ENCODE results near the gene PGA4. TPM values are rescaled to one million over a fixed set of nuclear protein-coding genes. Genes with fewer than 3 reads are reported as not detected.
A peak's percentile ranks its signal among the peaks of the same experiment; 100 is the strongest.
"Not testable (repeated sequence)": the region's sequence is repeated elsewhere in the genome, so short reads cannot be mapped to it uniquely, and the experiment has no call there.

PGA4 gene
- total RNA-seq, 1 experiment from 2014 or later = not detected

- not testable (repeated sequence) for H3K36me3 ChIP-seq; DNase-seq (ENCODE audit: low read depth in 1 of 2, low spot score in 2 of 2); H3K27ac ChIP-seq; H3K9me3 ChIP-seq (replicated peaks); H3K4me3 ChIP-seq; H3K4me1 ChIP-seq (replicated peaks)
- H3K27me3 ChIP-seq (replicated peaks) = peaks cover 20% of the 10 kb centered on the region
Observed at GRCh38 chr11:61249201-61249600, 27.1 kb downstream of the PGA4 start.

- H3K4me1 ChIP-seq (replicated peaks); H3K4me3 ChIP-seq; H3K27ac ChIP-seq; DNase-seq (ENCODE audit: low read depth in 1 of 2, low spot score in 2 of 2); H3K36me3 ChIP-seq; H3K9me3 ChIP-seq (replicated peaks): not testable (repeated sequence)
- H3K27me3 ChIP-seq (replicated peaks) = peaks cover 20% of the 10 kb centered on the region
Observed at GRCh38 chr11:61250796-61251765, 28.9 kb downstream of the PGA4 start.

- not testable (repeated sequence) for H3K27ac ChIP-seq; DNase-seq (ENCODE audit: low read depth in 1 of 2, low spot score in 2 of 2); H3K4me3 ChIP-seq; H3K9me3 ChIP-seq (replicated peaks); H3K4me1 ChIP-seq (replicated peaks); H3K36me3 ChIP-seq
- peaks cover 12% of the 10 kb centered on the region for H3K27me3 ChIP-seq (replicated peaks)
Observed at GRCh38 chr11:61252332-61252731, 30.2 kb downstream of the PGA4 start.

DNA sequence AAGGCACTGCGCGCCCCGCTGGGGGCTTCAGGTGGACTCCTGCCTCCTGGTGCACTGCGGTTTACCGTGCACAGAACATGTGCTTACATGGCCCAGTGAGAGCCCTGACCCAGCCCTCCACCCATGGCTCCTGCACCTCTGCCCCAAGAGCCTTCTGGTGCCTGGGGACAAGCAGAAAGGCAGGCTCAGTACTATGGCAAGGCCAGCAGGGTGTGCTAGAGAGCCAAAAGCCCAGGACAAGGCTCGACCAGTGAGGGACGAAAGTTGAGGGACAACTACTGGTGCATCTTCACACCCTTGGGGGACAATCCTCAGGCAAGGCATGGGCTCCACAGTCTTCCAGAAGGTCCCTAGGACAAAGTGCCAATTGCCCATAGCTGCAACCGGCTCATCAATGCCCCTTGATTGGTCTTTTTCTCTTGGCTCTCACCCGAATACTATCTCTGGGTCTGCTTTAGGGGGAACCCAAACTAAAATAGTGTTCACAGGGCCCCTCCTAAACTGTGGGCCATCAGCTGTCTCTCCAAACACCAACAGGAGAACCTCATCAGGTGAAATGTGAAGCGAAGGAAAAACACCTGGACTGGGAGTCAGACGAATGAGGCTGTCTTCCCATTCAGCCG lies 32.4 kb downstream of the PGA4 start:
- no peaks in the 10 kb centered on the region for H3K36me3 ChIP-seq
- no peak overlapping the region for H3K27ac ChIP-seq
- DNase-seq (ENCODE audit: low read depth in 1 of 2, low spot score in 2 of 2) = peak; percentile 60 to 81
- no peaks in the 10 kb centered on the region for H3K9me3 ChIP-seq (replicated peaks)
- peaks cover 12% of the 10 kb centered on the region for H3K27me3 ChIP-seq (replicated peaks)
- no peaks in the 10 kb centered on the region for H3K4me1 ChIP-seq (replicated peaks)
- no peak overlapping the region for H3K4me3 ChIP-seq

DNA sequence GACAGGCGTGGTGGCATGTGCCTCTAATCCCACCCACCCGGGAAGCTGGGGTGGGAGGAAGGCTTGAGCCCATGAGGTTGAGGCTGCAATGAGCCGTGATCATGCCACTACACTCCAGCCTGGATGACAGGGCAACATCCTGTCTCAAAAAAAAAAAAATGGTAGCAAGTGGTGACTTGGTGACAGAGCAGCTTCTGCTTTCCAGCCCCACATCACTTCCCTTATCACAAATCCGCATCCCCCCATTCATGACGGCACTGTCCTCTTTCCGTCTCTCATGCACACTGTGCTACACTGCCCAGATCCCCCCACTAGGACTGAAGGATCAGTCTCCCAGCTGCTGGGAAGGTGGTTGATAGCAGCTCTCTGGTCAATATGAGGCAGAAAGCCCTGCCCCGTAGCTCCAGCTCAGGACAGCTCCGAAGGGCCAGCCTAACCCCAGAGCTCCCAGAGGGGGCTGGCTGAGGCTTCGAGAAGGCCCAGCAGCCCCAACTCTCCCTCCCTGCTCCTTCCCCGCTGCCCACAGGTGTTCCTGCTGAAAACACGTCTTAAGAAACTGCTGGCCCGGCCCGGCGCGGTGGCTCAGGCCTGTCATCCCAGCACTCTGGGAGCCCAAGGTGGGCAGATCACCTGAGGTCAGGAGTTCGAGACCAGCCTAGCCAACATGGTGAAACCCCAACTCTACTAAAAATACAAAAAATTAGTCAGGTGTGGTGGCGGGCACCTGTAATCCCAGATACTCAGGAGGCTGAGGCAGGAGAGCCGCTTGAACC lies 34.7 kb downstream of the PGA4 start:
- no peaks in the 10 kb centered on the region for H3K4me1 ChIP-seq (replicated peaks)
- H3K9me3 ChIP-seq (replicated peaks) = no peaks in the 10 kb centered on the region
- H3K36me3 ChIP-seq = no peaks in the 10 kb centered on the region
- H3K27ac ChIP-seq = no peak overlapping the region
- H3K27me3 ChIP-seq (replicated peaks) = peaks cover 15% of the 10 kb centered on the region
- no peak for DNase-seq (ENCODE audit: low read depth in 1 of 2, low spot score in 2 of 2)
- H3K4me3 ChIP-seq = no peak overlapping the region

DNA sequence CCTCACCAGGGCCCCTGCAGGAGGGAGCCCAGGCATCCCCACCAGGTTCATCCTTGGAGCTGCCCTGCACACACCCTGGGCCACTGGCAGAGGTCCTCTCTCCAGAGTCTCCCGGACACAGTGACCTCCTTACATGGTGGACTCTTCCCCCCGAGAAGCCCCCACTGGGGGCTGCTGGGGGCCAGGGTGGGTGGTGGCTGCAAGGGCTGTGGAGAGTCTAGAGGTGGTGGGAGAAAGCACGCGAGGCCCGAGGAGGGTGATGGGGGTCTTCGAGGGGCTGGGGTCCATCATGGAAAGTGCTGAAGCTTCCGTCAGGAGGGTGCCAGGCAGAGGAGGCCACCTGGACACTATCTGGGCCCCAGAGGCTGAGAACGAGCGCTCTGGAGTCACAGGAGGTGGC lies 36.4 kb downstream of the PGA4 start:
- Histone ChIP-seq H3K4me1 (replicated peaks) (no peaks in the 10 kb centered on the region), H3K27me3 (replicated peaks) (peaks cover 6% of the 10 kb centered on the region), H3K36me3 (no peaks in the 10 kb centered on the region), H3K4me3 (no peak overlapping the region), H3K27ac (no peak overlapping the region), H3K9me3 (replicated peaks) (no peaks in the 10 kb centered on the region)
- DNase-seq (ENCODE audit: low read depth in 1 of 2, low spot score in 2 of 2) = no peak

DNA sequence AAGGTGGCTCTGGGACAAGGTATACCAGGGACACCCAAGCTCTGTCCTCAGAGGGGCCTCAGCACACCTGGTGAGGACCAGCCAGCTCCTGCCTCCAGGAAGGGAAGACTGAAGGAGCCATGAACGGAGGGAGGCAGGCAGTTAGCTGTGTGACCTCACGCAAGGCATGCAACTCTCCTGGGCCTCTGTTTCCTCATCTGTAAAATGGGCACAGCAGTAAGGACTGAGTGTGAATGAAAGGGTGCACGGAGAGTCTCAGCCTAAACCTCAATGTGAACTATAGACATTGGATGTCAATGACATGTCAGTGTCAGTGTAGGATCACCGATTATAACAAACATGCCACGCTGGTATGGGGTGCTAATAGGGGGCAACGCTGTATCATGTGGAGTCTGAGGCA lies 37.2 kb downstream of the PGA4 start:
- Histone ChIP-seq H3K27me3 (replicated peaks) (peaks cover 6% of the 10 kb centered on the region), H3K27ac (no peak overlapping the region), H3K4me3 (no peak overlapping the region), H3K36me3 (no peaks in the 10 kb centered on the region), H3K4me1 (replicated peaks) (no peaks in the 10 kb centered on the region), H3K9me3 (replicated peaks) (no peaks in the 10 kb centered on the region)
- DNase-seq (ENCODE audit: low read depth in 1 of 2, low spot score in 2 of 2) = no peak

DNA sequence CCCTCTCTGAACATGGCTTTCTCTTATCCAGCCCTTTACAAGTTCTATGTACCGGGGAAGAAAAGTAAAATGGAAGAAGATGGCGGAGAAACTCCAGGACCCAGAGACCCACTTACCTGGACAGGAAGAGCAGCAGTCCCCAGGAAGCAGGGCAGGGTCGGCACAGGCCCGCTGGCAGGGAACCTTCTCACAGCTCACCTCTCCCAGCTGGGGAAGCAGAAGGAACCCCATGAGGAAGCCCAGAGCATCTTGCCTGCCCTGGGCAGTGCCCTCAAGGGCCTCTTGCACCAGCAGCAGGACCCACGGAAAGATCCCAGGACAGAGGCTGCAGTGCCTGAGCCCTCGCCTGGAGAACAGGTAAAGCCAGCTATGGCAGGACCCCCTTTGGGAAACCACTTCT lies 42.2 kb downstream of the PGA4 start:
- DNase-seq (ENCODE audit: low read depth in 1 of 2, low spot score in 2 of 2) = no peak
- peaks cover 6% of the 10 kb centered on the region; the same call in 1 of the 2 replicates for H3K27me3 ChIP-seq (replicated peaks)

DNA sequence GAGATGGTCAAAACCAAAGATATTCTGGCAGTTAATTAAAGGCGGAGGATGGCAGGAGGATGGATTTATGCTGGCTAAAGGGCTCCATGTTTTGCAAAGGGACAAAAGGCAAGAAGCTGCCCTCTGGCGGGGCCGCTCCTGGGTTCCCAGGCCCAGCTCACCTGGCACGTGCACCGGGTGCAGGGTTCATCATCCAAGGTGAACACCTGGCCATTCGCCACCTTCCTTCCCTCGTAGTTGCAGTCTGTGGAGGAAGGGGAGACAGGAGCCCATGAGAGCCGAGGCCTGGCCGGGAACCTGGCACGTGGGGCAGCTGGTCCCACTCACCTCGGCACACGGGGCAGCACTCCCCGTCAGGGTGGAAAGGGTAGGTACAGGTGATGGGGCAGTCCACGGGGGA lies 42.6 kb downstream of the PGA4 start:
- Histone ChIP-seq H3K4me1 (replicated peaks) (no peaks in the 10 kb centered on the region; the same call in 1 of the 2 replicates), H3K36me3 (no peaks in the 10 kb centered on the region), H3K4me3 (no peak overlapping the region), H3K27ac (no peak overlapping the region), H3K9me3 (replicated peaks) (no peaks in the 10 kb centered on the region), H3K27me3 (replicated peaks) (peaks cover 6% of the 10 kb centered on the region; the same call in 1 of the 2 replicates)
- no peak for DNase-seq (ENCODE audit: low read depth in 1 of 2, low spot score in 2 of 2)

More for the DNA sequence above, 42.2 kb downstream of the PGA4 start:
- Histone ChIP-seq H3K4me1 (replicated peaks) (no peaks in the 10 kb centered on the region; the same call in 1 of the 2 replicates), H3K9me3 (replicated peaks) (no peaks in the 10 kb centered on the region), H3K36me3 (no peaks in the 10 kb centered on the region), H3K4me3 (no peak overlapping the region), H3K27ac (no peak overlapping the region)

DNA sequence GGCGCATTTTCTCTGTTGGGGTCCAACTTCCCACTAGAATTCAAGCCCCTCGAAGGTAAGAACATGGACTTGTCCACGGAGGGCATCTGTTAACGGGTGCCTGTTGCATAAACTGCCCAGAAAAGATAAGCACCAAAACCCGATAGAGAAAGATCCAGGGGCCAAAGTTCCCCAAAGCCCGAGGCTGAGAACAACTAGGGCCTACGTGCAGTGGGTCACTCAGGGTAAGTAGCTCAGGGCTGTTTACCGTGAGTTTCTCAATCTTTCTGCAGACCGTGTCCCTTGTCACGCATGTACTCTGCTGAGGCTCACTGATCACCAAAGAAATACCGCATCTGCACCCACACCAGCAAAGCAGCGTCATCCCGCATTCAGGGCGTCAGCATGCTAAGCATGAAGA lies 43.2 kb downstream of the PGA4 start:
- no peaks in the 10 kb centered on the region for H3K9me3 ChIP-seq (replicated peaks)
- H3K4me1 ChIP-seq (replicated peaks) = peaks cover 4% of the 10 kb centered on the region
- H3K4me3 ChIP-seq = no peak overlapping the region
- H3K36me3 ChIP-seq = no peaks in the 10 kb centered on the region
- H3K27me3 ChIP-seq (replicated peaks) = peaks cover 6% of the 10 kb centered on the region; the same call in 1 of the 2 replicates
- no peak overlapping the region for H3K27ac ChIP-seq
- no peak for DNase-seq (ENCODE audit: low read depth in 1 of 2, low spot score in 2 of 2)

DNA sequence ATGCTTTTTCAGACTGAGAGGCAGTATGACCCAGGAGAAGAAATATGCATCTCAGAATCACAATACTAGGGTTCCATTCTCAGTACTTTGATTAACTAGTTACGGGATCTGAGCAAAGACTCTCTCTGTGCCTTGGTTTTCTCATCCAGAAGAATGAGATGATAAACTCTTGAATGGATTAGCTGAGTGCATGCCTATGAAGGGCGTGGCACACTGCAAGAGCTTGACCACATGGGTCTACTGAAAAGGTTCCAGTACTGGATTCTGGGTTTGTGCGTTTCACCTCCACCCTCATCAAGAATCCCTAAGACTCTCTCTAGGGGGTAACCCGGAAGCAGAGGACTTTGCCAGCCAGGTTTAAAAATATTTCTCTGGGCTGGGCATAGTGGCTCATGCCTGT lies 44.5 kb downstream of the PGA4 start:
- no peak for DNase-seq (ENCODE audit: low read depth in 1 of 2, low spot score in 2 of 2)
- Histone ChIP-seq H3K27ac (no peak overlapping the region), H3K4me3 (no peak overlapping the region), H3K36me3 (no peaks in the 10 kb centered on the region), H3K4me1 (replicated peaks) (peaks cover 5% of the 10 kb centered on the region), H3K27me3 (replicated peaks) (no peaks in the 10 kb centered on the region), H3K9me3 (replicated peaks) (no peaks in the 10 kb centered on the region)

DNA sequence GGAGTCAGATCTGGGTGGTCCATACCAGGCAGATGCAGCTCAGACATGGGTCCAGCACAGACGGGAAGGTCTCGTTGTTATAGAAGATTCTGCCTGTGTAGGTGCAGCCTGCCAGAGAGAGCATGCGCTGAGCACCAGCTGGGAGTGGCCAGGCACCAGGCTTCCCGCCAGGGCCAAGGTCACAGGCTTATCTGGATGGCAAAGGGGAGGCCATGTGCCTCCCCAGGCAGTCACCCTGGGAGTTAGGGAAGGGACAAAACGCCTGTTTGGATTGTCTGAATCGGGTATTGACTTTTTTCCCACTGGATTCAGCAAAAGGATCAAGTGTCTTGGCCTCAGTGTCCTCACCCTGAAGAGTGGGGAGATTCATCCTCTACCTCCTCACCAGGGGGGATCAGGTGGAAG lies 45.3 kb downstream of the PGA4 start:
- Histone ChIP-seq H3K36me3 (no peaks in the 10 kb centered on the region), H3K4me1 (replicated peaks) (peaks cover 5% of the 10 kb centered on the region), H3K4me3 (no peak overlapping the region), H3K27me3 (replicated peaks) (no peaks in the 10 kb centered on the region), H3K9me3 (replicated peaks) (no peaks in the 10 kb centered on the region), H3K27ac (no peak overlapping the region)
- no peak for DNase-seq (ENCODE audit: low read depth in 1 of 2, low spot score in 2 of 2)

GRCh38 chr11:61268588-61269250 lies 46.6 kb downstream of the PGA4 start:
- Histone ChIP-seq H3K27ac (no peak overlapping the region), H3K27me3 (replicated peaks) (no peaks in the 10 kb centered on the region), H3K4me1 (replicated peaks) (peaks cover 5% of the 10 kb centered on the region), H3K4me3 (no peak overlapping the region), H3K9me3 (replicated peaks) (no peaks in the 10 kb centered on the region), H3K36me3 (no peaks in the 10 kb centered on the region)
- no peak for DNase-seq (ENCODE audit: low read depth in 1 of 2, low spot score in 2 of 2)
